ENCODE data around the gene DCHS2. TPM values are rescaled to one million over a fixed set of nuclear protein-coding genes. Genes with fewer than 3 reads are reported as not detected.
A peak's percentile ranks its signal among the peaks of the same experiment; 100 is the strongest.

Gene DCHS2
- polyA plus RNA-seq, 3 donors: not detected

DNA sequence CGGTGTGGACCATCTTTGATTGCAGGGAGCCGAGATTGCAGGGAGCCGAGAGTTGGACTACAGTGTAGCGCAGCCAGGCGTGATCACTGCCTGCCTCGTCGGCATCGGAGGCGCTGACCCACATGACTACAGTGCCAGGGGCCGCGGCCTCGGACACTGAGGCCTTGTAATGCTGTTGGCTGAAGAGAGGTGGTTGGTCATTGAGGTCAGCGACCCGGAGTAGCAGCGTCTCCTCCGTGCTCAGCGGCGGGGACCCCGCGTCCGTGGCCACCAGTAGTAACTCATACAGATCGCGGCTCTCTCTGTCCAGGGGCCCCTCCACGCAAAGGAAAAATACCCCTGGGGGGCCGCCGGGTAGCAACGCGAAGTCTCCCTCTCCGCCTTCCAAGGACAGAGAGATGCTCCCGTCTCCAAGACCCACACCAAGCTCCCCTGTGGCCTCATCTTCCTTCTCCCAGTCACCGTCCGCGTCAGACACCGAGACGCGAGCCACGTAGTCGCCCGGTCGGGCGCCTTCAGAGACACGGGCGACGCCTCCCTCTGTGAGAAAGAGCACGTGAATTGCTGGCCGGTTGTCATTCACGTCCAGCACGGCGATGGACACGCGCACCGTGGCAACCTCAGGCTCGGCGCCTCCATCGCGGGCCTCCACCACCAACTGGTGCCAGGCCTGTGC lies 1.9 kb downstream of the DCHS2 start:
- H4K20me1 ChIP-seq (ENCODE audit: insufficient read depth, low read length): no peaks in the 10 kb centered on the region
- Mint-ChIP-seq H3K4me3 (peak overlapping the region in 1 of 2 donors; percentile 82), H3K27ac (no peak overlapping the region), H3K36me3 (peaks cover 0 to 10% of the 10 kb centered on the region in 2 donors), H3K27me3 (ENCODE audit: low read depth in 3 of 3) (peaks cover 52 to 74% (median 52%) of the 10 kb centered on the region in 3 donors), H3K9me3 (peaks cover 0 to 25% (median 12%) of the 10 kb centered on the region in 7 donors), H3K4me1 (peaks cover 22% of the 10 kb centered on the region)
- no peak overlapping the region for H3K9ac ChIP-seq (ENCODE audit: insufficient read depth, low read length, poor library complexity, severe bottlenecking)
- intact Hi-C loops (cut with micrococcal nuclease): no loop called here
- H3K36me3 ChIP-seq (replicated peaks in 1 of 2; ENCODE audit: control insufficient read depth in 1 of 2, insufficient read depth in 2 of 2, low read length in 2 of 2): no peaks in the 10 kb centered on the region
- peaks cover 0 to 18% of the 10 kb centered on the region in 2 donors for H3K9me3 ChIP-seq (replicated peaks in 1 of 2; ENCODE audit: control insufficient read depth in 1 of 2, insufficient read depth in 1 of 2, low read length in 2 of 2)
- H3K79me2 ChIP-seq (ENCODE audit: insufficient read depth, low read length): no peaks in the 10 kb centered on the region
- 35% methylated on average over 54 of the region's 56 CpGs for WGBS (ENCODE audit: insufficient coverage)
- H3K4me3 ChIP-seq (replicated peaks in 1 of 3; ENCODE audit: low read depth in 2 of 3, low read length in 3 of 3): no peak overlapping the region
- H3K4me1 ChIP-seq (ENCODE audit: control insufficient read depth in 1 of 2, insufficient read depth in 2 of 2, low read length in 2 of 2): peaks cover 8 to 18% of the 10 kb centered on the region in 2 donors
- H2AFZ ChIP-seq (ENCODE audit: insufficient read depth, low read depth, low read length, poor library complexity, severe bottlenecking): no peak overlapping the region
- no peak for DNase-seq
- TF ChIP-seq, protein P1, sequence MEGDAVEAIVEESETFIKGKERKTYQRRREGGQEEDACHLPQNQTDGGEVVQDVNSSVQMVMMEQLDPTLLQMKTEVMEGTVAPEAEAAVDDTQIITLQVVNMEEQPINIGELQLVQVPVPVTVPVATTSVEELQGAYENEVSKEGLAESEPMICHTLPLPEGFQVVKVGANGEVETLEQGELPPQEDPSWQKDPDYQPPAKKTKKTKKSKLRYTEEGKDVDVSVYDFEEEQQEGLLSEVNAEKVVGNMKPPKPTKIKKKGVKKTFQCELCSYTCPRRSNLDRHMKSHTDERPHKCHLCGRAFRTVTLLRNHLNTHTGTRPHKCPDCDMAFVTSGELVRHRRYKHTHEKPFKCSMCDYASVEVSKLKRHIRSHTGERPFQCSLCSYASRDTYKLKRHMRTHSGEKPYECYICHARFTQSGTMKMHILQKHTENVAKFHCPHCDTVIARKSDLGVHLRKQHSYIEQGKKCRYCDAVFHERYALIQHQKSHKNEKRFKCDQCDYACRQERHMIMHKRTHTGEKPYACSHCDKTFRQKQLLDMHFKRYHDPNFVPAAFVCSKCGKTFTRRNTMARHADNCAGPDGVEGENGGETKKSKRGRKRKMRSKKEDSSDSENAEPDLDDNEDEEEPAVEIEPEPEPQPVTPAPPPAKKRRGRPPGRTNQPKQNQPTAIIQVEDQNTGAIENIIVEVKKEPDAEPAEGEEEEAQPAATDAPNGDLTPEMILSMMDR (IDR thresholded peaks at IDR 0.05): no peak
- H3K4me2 ChIP-seq (replicated peaks; ENCODE audit: extremely low read depth, low read length, poor library complexity, severe bottlenecking): peak overlapping the region; percentile 44
- no peak overlapping the region for H3K27ac ChIP-seq (ENCODE audit: low read depth in 1 of 2, low read length in 2 of 2)
- peaks cover 48 to 82% of the 10 kb centered on the region in 2 donors for H3K27me3 ChIP-seq (ENCODE audit: control insufficient read depth in 2 of 2, insufficient read depth in 2 of 2, low read length in 2 of 2)

GRCh38 chr4:154487145-154487544 lies 4.5 kb downstream of the DCHS2 start:
- peaks cover 0 to 14% (median 8%) of the 10 kb centered on the region in 7 donors for H3K9me3 Mint-ChIP-seq
- no peaks in the 10 kb centered on the region for H3K79me2 ChIP-seq (ENCODE audit: insufficient read depth, low read length)
- intact Hi-C loops (cut with micrococcal nuclease): no loop called here
- H3K36me3 ChIP-seq (replicated peaks in 1 of 2; ENCODE audit: control insufficient read depth in 1 of 2, insufficient read depth in 2 of 2, low read length in 2 of 2): no peaks in the 10 kb centered on the region
- H3K4me2 ChIP-seq (replicated peaks; ENCODE audit: extremely low read depth, low read length, poor library complexity, severe bottlenecking): no peak overlapping the region
- peaks cover 8 to 16% of the 10 kb centered on the region in 2 donors for H3K4me1 ChIP-seq (ENCODE audit: control insufficient read depth in 1 of 2, insufficient read depth in 2 of 2, low read length in 2 of 2)
- no peak overlapping the region for H2AFZ ChIP-seq (ENCODE audit: insufficient read depth, low read depth, low read length, poor library complexity, severe bottlenecking)
- peaks cover 0 to 8% of the 10 kb centered on the region in 2 donors for H3K9me3 ChIP-seq (replicated peaks in 1 of 2; ENCODE audit: control insufficient read depth in 1 of 2, insufficient read depth in 1 of 2, low read length in 2 of 2)
- H3K4me1 Mint-ChIP-seq: peaks cover 17% of the 10 kb centered on the region
- no peak overlapping the region for H3K4me3 ChIP-seq (replicated peaks in 1 of 3; ENCODE audit: low read depth in 2 of 3, low read length in 3 of 3)
- H3K27me3 ChIP-seq (ENCODE audit: control insufficient read depth in 2 of 2, insufficient read depth in 2 of 2, low read length in 2 of 2): peaks cover 32 to 56% of the 10 kb centered on the region in 2 donors
- H3K4me3 Mint-ChIP-seq: no peak overlapping the region
- peaks cover 34 to 49% (median 38%) of the 10 kb centered on the region in 3 donors for H3K27me3 Mint-ChIP-seq (ENCODE audit: low read depth in 3 of 3)
- TF ChIP-seq, protein P1 (IDR thresholded peaks at IDR 0.05): no peak
- no peak overlapping the region for H3K9ac ChIP-seq (ENCODE audit: insufficient read depth, low read length, poor library complexity, severe bottlenecking)
- no peak overlapping the region for H3K27ac ChIP-seq (ENCODE audit: low read depth in 1 of 2, low read length in 2 of 2)
- no peak overlapping the region for H3K27ac Mint-ChIP-seq
- DNase-seq: no peak
- peaks cover 0 to 7% of the 10 kb centered on the region in 2 donors for H3K36me3 Mint-ChIP-seq
- H4K20me1 ChIP-seq (ENCODE audit: insufficient read depth, low read length): no peaks in the 10 kb centered on the region
- 73% methylated on average over 3 of the region's 4 CpGs for WGBS (ENCODE audit: insufficient coverage)

Data from CD14-positive monocyte (primary cell).